ENCODE results near the gene SLC9A2. TPM values are rescaled to one million over a fixed set of nuclear protein-coding genes. Genes with fewer than 3 reads are reported as not detected.

Gene SLC9A2
- total RNA-seq, 1 donor from 2014 or later: not detected

DNA sequence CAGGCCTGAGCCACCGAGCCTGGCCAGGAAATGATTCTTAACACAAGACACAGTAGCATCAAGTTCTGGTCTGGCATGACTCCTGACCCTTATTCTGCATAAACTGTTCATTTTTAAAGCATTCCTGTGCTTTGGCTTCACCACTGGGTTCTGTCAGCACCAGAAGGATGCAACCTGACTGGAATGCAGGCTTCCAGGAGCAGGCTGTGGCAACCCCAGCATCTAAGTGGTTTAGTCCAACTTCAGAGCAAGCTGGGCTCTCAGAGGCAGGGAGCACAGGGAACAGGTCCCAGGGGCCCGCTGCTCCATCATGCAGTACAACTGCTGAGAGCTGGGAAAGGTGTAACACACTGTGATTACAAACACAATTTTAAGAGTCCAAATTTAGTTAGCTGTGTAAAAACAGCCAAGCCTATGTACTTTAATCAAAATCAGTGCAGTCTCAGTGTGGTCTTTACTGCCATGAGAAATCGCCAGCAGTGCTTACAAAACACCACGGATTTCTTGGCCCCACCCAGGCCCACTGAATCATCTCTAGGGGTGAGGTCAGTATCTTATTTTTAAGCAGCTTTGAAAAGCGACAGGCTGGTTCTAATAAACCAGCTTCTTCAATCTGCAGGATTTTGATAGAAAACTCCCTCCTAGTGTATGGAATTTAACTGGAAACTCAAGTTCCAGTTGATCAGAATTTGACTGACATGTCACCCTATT lies 98.1 kb downstream of the SLC9A2 start:
- no peaks in the 10 kb centered on the region for H3K9me3 Mint-ChIP-seq
- Histone ChIP-seq H3K9me3 (ENCODE audit: low read depth) (no peaks in the 10 kb centered on the region), H3K79me2 (ENCODE audit: low read depth) (no peaks in the 10 kb centered on the region), H3K36me3 (no peaks in the 10 kb centered on the region), H2AFZ (replicated peaks) (no peak overlapping the region), H3K9ac (no peak overlapping the region), H3F3A (ENCODE audit: low read depth) (no peaks in the 10 kb centered on the region), H3K4me2 (no peak overlapping the region), H3K4me1 (no peaks in the 10 kb centered on the region), H3K27me3 (no peaks in the 10 kb centered on the region), H4K20me1 (ENCODE audit: low read depth) (no peaks in the 10 kb centered on the region), H3K4me3 (no peak overlapping the region), H3K27ac (no peak overlapping the region)
- no peak for DNase-seq (ENCODE audit: low spot score)
- peaks cover 19% of the 10 kb centered on the region for H3K36me3 Mint-ChIP-seq
- peaks cover 2% of the 10 kb centered on the region for H3K27me3 Mint-ChIP-seq (ENCODE audit: insufficient read depth, low read depth)
- H3K4me1 Mint-ChIP-seq: no peaks in the 10 kb centered on the region
- H3K4me3 Mint-ChIP-seq: no peak overlapping the region
- TF ChIP-seq EZH2 (IDR thresholded peaks at IDR 0.05): no peak
- no peak for TF ChIP-seq CTCF (IDR thresholded peaks at IDR 0.05)
- no peak for TF ChIP-seq EZH2phosphoT487 (IDR thresholded peaks at IDR 0.05)
- H3K27ac Mint-ChIP-seq: no peak overlapping the region

DNA sequence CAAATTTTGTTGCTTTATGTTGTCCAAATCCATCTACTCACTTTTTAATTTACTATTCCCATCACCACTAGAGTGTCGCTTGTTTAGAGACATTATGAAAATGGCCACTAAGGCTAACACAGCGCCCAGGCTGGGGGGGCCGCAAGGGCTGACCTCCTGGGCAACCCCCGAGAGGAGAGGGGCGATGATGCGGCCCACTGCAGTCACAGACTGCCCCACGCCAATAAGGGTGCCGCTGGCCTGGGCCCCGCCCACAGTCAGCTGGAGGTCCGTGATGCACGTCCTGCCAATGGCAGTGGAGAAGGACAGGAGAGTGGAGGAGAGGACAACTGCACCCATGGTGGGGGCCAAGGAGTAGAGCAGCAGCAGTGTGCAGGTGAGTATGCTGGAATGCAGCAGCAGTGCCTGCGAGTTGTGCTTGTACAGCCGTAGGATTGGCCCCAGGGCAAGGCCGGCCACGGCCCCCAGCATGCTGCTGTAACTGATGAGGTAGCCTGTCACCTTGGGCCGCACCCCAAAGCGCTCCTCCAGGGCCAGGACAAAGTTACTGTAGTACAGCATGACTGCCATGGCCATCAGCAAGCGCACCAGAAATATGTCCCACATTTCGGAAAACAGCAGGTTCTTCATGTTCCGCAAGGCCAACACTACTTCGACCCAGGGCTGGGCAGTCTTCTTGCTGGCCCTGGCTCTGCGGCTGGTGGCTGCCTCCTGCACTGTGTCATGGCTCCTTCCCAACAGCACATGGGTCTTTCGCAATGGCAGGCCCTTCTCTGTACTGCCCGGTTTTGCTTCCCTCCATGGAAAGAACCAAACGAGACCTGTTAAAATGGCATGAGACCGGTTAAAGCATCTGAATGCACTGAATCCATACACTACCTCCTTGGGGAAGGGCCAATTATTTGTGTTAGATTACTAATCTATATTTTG lies 99.3 kb downstream of the SLC9A2 start:
- Histone ChIP-seq H3F3A (ENCODE audit: low read depth) (no peaks in the 10 kb centered on the region), H3K4me2 (no peak overlapping the region), H3K27me3 (no peaks in the 10 kb centered on the region), H3K4me3 (no peak overlapping the region), H3K9ac (no peak overlapping the region), H3K4me1 (no peaks in the 10 kb centered on the region), H3K36me3 (no peaks in the 10 kb centered on the region), H4K20me1 (ENCODE audit: low read depth) (no peaks in the 10 kb centered on the region), H3K9me3 (ENCODE audit: low read depth) (no peaks in the 10 kb centered on the region), H2AFZ (replicated peaks) (no peak overlapping the region), H3K79me2 (ENCODE audit: low read depth) (no peaks in the 10 kb centered on the region), H3K27ac (no peak overlapping the region)
- H3K27ac Mint-ChIP-seq: no peak overlapping the region
- no peaks in the 10 kb centered on the region for H3K9me3 Mint-ChIP-seq
- no peak overlapping the region for H3K4me3 Mint-ChIP-seq
- TF ChIP-seq EZH2phosphoT487 (IDR thresholded peaks at IDR 0.05): no peak
- no peaks in the 10 kb centered on the region for H3K4me1 Mint-ChIP-seq
- peaks cover 27% of the 10 kb centered on the region for H3K36me3 Mint-ChIP-seq
- DNase-seq (ENCODE audit: low spot score): no peak
- H3K27me3 Mint-ChIP-seq (ENCODE audit: insufficient read depth, low read depth): peaks cover 2% of the 10 kb centered on the region

GRCh38 chr2:102724016-102724490 lies 104.7 kb downstream of the SLC9A2 start:
- TF ChIP-seq EZH2phosphoT487 (IDR thresholded peaks at IDR 0.05) (no peak), CTCF (IDR thresholded peaks at IDR 0.05) (no peak), EZH2 (IDR thresholded peaks at IDR 0.05) (no peak)
- H3K9me3 Mint-ChIP-seq: no peaks in the 10 kb centered on the region
- peaks cover 5% of the 10 kb centered on the region for H3K36me3 ChIP-seq
- no peaks in the 10 kb centered on the region for H3K4me1 ChIP-seq
- H3K4me1 Mint-ChIP-seq: no peaks in the 10 kb centered on the region
- peaks cover 11% of the 10 kb centered on the region for H4K20me1 ChIP-seq (ENCODE audit: low read depth)
- H3K27me3 ChIP-seq: no peaks in the 10 kb centered on the region
- DNase-seq (ENCODE audit: low spot score): no peak
- H3K27ac ChIP-seq: no peak overlapping the region
- no peaks in the 10 kb centered on the region for H3K79me2 ChIP-seq (ENCODE audit: low read depth)
- H3K9me3 ChIP-seq (ENCODE audit: low read depth): no peaks in the 10 kb centered on the region
- no peak overlapping the region for H2AFZ ChIP-seq (replicated peaks)
- no peak overlapping the region for H3K9ac ChIP-seq
- no peaks in the 10 kb centered on the region for H3F3A ChIP-seq (ENCODE audit: low read depth)
- H3K4me2 ChIP-seq: no peak overlapping the region
- H3K36me3 Mint-ChIP-seq: peaks cover 40% of the 10 kb centered on the region
- H3K4me3 ChIP-seq: no peak overlapping the region
- H3K27me3 Mint-ChIP-seq (ENCODE audit: insufficient read depth, low read depth): no peaks in the 10 kb centered on the region
- no peak overlapping the region for H3K27ac Mint-ChIP-seq
- no peak overlapping the region for H3K4me3 Mint-ChIP-seq

Data from neural progenitor cell (in vitro differentiated cells).